HEK293T (cell line): ENCODE data around the gene OLIG1.

Source experiments
- ARNT ChIP-seq: fragments of 450-650 bp; IDR thresholded peaks from 2 replicates; pipeline ENCODE4 v1.6.1; 2017; ENCODE audit warnings: mild to moderate bottlenecking
- FOXM1 ChIP-seq: fragments of 450-650 bp; IDR thresholded peaks from 2 replicates; pipeline ENCODE4 v1.6.1; 2017; ENCODE audit warnings: mild to moderate bottlenecking, borderline replicate concordance
- HDGF ChIP-seq: fragments of 450-650 bp; IDR thresholded peaks from 2 replicates; pipeline ENCODE4 v1.6.1; 2017; ENCODE audit warnings: antibody characterized with exemption, borderline replicate concordance
- SP1 ChIP-seq: fragments of 450-650 bp; IDR thresholded peaks from 2 replicates; pipeline ENCODE4 v1.6.1; 2017

DNA sequence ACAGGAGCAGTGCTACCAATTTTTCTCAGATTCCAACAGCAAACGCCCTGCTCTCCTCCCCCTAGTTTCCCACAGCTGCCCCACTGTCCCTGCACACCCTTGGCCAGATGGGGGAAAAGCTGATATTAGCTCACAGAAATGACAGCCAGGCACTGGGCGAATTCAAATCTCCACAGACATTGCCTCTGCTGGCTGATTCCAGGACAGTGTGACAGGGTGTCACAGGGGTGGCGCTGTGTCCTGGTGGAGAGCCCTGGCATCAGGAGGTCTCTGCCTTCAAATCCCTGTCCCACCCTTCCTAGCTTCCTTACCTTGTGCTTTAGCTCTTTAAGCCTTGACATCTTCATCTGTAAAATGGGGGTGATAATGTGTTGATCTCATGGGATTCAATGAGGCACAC is 10.4 kb downstream of the OLIG1 start:
- TF ChIP-seq FOXM1 = no peak
- TF ChIP-seq ARNT = no peak
- no peak for TF ChIP-seq SP1
- no peak for TF ChIP-seq HDGF
